RWPE2 (cell line): Measurements from ENCODE around the gene GNMT.

ENCODE experiments used
- ATAC-seq: fragments of 200-7000 bp; cut with Tn5 transposase; 3 replicates; pipeline ENCODE4 v1.9.1; 2021; ENCODE audit warnings: low read depth
- DNase-seq: peaks from one replicate; pipeline ENCODE4 v3.0.0-alpha.2; 2020; ENCODE audit warnings: low spot score
- H3K27ac ChIP-seq: fragments of 450-650 bp; 2 replicates; pipeline ENCODE4 v1.5.1; 2017; ENCODE audit warnings: mild to moderate bottlenecking; ENCODE audit not compliant: poor library complexity, severe bottlenecking
- H3K27me3 ChIP-seq: fragments of 250-450 bp; sonication (Bioruptor Pico); 2 replicates; pipeline ENCODE4 v1.5.1; 2021; ENCODE audit warnings: mild to moderate bottlenecking, moderate library complexity; ENCODE audit not compliant: insufficient read depth, poor library complexity, severe bottlenecking
- H3K36me3 ChIP-seq: fragments of 250-450 bp; sonication (Bioruptor Pico); 2 replicates; pipeline ENCODE4 v1.5.1; 2020; ENCODE audit warnings: low read depth, mild to moderate bottlenecking, moderate library complexity
- H3K4me1 ChIP-seq: fragments of 250-450 bp; sonication (Bioruptor Pico); 2 replicates; pipeline ENCODE4 v1.5.1; 2021; ENCODE audit warnings: mild to moderate bottlenecking, moderate library complexity; ENCODE audit not compliant: insufficient read depth, poor library complexity, severe bottlenecking
- H3K4me3 ChIP-seq: fragments of 250-450 bp; sonication (Bioruptor Pico); 2 replicates; pipeline ENCODE4 v1.5.1; 2021; ENCODE audit warnings: mild to moderate bottlenecking, moderate library complexity; ENCODE audit not compliant: severe bottlenecking
- H3K9me3 ChIP-seq: fragments of 250-450 bp; sonication (Bioruptor Pico); 2 replicates; pipeline ENCODE4 v1.5.1; 2021; ENCODE audit warnings: mild to moderate bottlenecking, moderate library complexity; ENCODE audit not compliant: severe bottlenecking
- TF ChIP-seq, protein P1 (sequence below): fragments of 450-650 bp; IDR thresholded peaks from one replicate; pipeline ENCODE4 v1.5.1; 2017; ENCODE audit warnings: mild to moderate bottlenecking, moderate library complexity; ENCODE audit not compliant: poor library complexity, severe bottlenecking

Gene GNMT

GRCh38 chr6:43006251-43006650, 45.7 kb downstream of the GNMT start:
- no peaks in the 10 kb centered on the region for H3K9me3 ChIP-seq
- no peak for DNase-seq
- no peak overlapping the region for H3K27ac ChIP-seq
- TF ChIP-seq, protein P1, sequence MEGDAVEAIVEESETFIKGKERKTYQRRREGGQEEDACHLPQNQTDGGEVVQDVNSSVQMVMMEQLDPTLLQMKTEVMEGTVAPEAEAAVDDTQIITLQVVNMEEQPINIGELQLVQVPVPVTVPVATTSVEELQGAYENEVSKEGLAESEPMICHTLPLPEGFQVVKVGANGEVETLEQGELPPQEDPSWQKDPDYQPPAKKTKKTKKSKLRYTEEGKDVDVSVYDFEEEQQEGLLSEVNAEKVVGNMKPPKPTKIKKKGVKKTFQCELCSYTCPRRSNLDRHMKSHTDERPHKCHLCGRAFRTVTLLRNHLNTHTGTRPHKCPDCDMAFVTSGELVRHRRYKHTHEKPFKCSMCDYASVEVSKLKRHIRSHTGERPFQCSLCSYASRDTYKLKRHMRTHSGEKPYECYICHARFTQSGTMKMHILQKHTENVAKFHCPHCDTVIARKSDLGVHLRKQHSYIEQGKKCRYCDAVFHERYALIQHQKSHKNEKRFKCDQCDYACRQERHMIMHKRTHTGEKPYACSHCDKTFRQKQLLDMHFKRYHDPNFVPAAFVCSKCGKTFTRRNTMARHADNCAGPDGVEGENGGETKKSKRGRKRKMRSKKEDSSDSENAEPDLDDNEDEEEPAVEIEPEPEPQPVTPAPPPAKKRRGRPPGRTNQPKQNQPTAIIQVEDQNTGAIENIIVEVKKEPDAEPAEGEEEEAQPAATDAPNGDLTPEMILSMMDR: no peak
- H3K4me1 ChIP-seq: peaks cover 6% of the 10 kb centered on the region
- H3K27me3 ChIP-seq: no peaks in the 10 kb centered on the region
- peaks cover 36% of the 10 kb centered on the region for H3K36me3 ChIP-seq
- no peak for ATAC-seq
- no peak overlapping the region for H3K4me3 ChIP-seq

GRCh38 chr6:43007126-43007525, 46.6 kb downstream of the GNMT start:
- TF ChIP-seq, protein P1: no peak
- Histone ChIP-seq H3K36me3 (peaks cover 38% of the 10 kb centered on the region), H3K27me3 (no peaks in the 10 kb centered on the region), H3K27ac (no peak overlapping the region), H3K4me3 (no peak overlapping the region), H3K9me3 (no peaks in the 10 kb centered on the region), H3K4me1 (peaks cover 6% of the 10 kb centered on the region)
- ATAC-seq (no peak), DNase-seq (no peak)

DNA sequence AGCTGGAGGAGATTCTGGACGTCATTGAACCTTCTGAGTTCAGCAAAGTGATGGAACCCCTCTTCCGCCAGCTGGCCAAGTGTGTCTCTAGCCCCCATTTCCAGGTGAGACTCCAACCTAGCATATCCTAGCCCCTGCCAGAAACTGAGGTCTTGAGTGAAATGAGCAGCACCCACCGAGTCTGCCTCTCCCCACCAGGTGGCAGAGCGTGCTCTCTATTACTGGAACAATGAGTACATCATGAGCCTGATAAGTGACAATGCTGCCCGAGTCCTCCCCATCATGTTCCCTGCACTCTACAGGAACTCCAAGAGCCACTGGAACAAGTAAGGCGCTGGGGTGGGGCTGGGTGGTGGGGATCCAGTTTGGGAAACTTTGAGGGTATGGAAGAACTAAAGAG, 48.6 kb downstream of the GNMT start:
- TF ChIP-seq, protein P1: peak; percentile 55
- ATAC-seq (no peak), DNase-seq (no peak)
- no peak overlapping the region for H3K4me3 ChIP-seq
- no peaks in the 10 kb centered on the region for H3K9me3 ChIP-seq
- peaks cover 33% of the 10 kb centered on the region for H3K36me3 ChIP-seq
- H3K27ac ChIP-seq: no peak overlapping the region
- no peaks in the 10 kb centered on the region for H3K27me3 ChIP-seq
- H3K4me1 ChIP-seq: peaks cover 6% of the 10 kb centered on the region

GRCh38 chr6:43011207-43011606, 50.7 kb downstream of the GNMT start:
- ATAC-seq (no peak), DNase-seq (no peak)
- Histone ChIP-seq H3K36me3 (peaks cover 34% of the 10 kb centered on the region), H3K9me3 (no peaks in the 10 kb centered on the region), H3K27me3 (no peaks in the 10 kb centered on the region), H3K27ac (no peak overlapping the region), H3K4me1 (peaks cover 5% of the 10 kb centered on the region), H3K4me3 (no peak overlapping the region)
- TF ChIP-seq, protein P1: no peak

GRCh38 chr6:43012364-43012763, 51.8 kb downstream of the GNMT start:
- Histone ChIP-seq H3K4me3 (peak overlapping the region; percentile 44), H3K9me3 (no peaks in the 10 kb centered on the region), H3K4me1 (peaks cover 5% of the 10 kb centered on the region), H3K27me3 (no peaks in the 10 kb centered on the region), H3K36me3 (peaks cover 33% of the 10 kb centered on the region), H3K27ac (peak overlapping the region; percentile 48)
- ATAC-seq (no peak), DNase-seq (no peak)
- TF ChIP-seq, protein P1: no peak
